ENCODE data around the gene BAIAP2L1. TPM values are rescaled to one million over a fixed set of nuclear protein-coding genes. Genes with fewer than 3 reads are reported as not detected.

Gene BAIAP2L1
- total and polyA plus RNA-seq, 9 of the 15 experiments (the other 6 are each of a cell fraction or from before 2014, with no cell fraction given), result 4.2 to 29.8 (median 15.5) TPM

DNA sequence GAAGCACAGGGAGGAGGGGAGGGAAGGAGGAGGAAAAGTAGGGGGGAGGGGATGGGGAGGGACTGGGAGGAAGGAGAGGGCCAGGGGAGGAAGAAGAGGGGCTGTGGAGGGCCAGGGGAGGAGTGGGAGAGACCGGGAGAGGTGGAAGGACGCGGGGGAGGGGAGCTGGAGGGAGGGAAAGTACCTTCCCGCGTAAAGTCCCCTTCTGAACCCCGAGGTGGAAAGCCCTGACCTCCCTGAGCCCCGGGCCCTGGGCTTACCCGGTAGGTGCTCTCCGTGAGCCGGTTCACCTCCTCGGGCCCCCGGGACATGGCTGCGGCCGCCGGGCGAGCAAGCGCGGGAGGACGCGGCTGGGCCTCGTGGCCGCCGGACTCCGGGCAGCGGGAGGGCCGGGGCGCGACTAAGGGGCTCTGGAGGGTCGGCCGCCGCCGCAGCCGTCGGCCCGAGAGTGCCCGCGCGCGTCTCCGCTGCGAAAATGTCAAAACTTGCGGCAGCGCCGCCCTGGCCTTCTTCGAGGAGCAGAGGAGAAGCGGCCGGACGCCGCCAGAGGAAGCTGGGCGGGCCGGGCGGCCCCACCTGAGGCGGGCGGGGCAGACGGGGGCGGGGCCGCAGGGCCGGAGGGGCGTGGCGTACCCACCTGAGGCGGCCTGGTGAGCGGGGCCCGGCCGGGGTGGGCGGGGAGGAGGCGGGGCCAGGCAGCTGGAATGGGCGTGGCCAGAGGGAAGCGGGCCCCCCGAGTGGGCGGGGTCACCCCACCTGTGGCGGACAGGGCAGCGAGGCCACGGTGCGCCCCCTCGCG lies at the start of gene BAIAP2L1 (continued):
- TF ChIP-seq, protein P1, sequence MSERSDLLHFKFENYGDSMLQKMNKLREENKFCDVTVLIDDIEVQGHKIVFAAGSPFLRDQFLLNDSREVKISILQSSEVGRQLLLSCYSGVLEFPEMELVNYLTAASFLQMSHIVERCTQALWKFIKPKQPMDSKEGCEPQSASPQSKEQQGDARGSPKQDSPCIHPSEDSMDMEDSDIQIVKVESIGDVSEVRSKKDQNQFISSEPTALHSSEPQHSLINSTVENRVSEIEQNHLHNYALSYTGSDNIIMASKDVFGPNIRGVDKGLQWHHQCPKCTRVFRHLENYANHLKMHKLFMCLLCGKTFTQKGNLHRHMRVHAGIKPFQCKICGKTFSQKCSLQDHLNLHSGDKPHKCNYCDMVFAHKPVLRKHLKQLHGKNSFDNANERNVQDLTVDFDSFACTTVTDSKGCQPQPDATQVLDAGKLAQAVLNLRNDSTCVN (CRISPR knock-in tag; IDR thresholded peaks at IDR 0.05), result no peak
- TF ChIP-seq CUX1 (CRISPR knock-in tag; IDR thresholded peaks at IDR 0.05), result no peak
- TF ChIP-seq ZNF3 (CRISPR knock-in tag; IDR thresholded peaks at IDR 0.05), result no peak
- no peak for TF ChIP-seq IRF2 (CRISPR knock-in tag; IDR thresholded peaks at IDR 0.05)
- no peak for TF ChIP-seq ZNF778 (CRISPR knock-in tag; IDR thresholded peaks at IDR 0.05)
- no peak for TF ChIP-seq YBX1 (IDR thresholded peaks at IDR 0.05)
- TF ChIP-seq MLX (CRISPR knock-in tag; conservative IDR thresholded peaks at IDR 0.05), result no peak
- no peak for TF ChIP-seq RNF219 (CRISPR knock-in tag; IDR thresholded peaks at IDR 0.05)
- no peak for TF ChIP-seq ZNF274 (IDR thresholded peaks at IDR 0.05; ENCODE audit: borderline replicate concordance, low read depth, low read length)
- TF ChIP-seq EP300 (IDR thresholded peaks at IDR 0.05; ENCODE audit: low read length), result no peak
- TF ChIP-seq ZNF316 (IDR thresholded peaks at IDR 0.05), result no peak
- TF ChIP-seq, protein P2, sequence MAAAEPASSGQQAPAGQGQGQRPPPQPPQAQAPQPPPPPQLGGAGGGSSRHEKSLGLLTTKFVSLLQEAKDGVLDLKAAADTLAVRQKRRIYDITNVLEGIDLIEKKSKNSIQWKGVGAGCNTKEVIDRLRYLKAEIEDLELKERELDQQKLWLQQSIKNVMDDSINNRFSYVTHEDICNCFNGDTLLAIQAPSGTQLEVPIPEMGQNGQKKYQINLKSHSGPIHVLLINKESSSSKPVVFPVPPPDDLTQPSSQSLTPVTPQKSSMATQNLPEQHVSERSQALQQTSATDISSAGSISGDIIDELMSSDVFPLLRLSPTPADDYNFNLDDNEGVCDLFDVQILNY (CRISPR knock-in tag; IDR thresholded peaks at IDR 0.05), result no peak
- TF ChIP-seq NRF1 (conservative IDR thresholded peaks at IDR 0.05 in 1 of 2, IDR thresholded peaks at IDR 0.05 in 1 of 2), result peak in 1 of 2 experiments; percentile 51; a peak in 2 of 4 replicates
- no peak for TF ChIP-seq MIER1 (IDR thresholded peaks at IDR 0.05; ENCODE audit: low read depth)
- TF ChIP-seq ZNF696 (CRISPR knock-in tag; conservative IDR thresholded peaks at IDR 0.05), result no peak
- TF ChIP-seq ZNF143 (CRISPR knock-in tag; IDR thresholded peaks at IDR 0.05), result no peak
- TF ChIP-seq ZKSCAN8 (CRISPR knock-in tag; IDR thresholded peaks at IDR 0.05), result no peak
- no peak for TF ChIP-seq ZNF384 (IDR thresholded peaks at IDR 0.05; ENCODE audit: low read depth, low read length)
- no peak for TF ChIP-seq RNF2 (IDR thresholded peaks at IDR 0.05)
